GM18520 (cell line): ENCODE measurements around the gene LSM3.
"Not testable (repeated sequence)": the region's sequence is repeated elsewhere in the genome, so short reads cannot be mapped to it uniquely, and the experiment has no call there.

ENCODE experiments used
- ATAC-seq: cut with Tn5 transposase; IDR thresholded peaks from one replicate; pipeline ENCODE4 v1.9.1; 2021; ENCODE audit not compliant: unreplicated experiment

The LSM3 gene

DNA sequence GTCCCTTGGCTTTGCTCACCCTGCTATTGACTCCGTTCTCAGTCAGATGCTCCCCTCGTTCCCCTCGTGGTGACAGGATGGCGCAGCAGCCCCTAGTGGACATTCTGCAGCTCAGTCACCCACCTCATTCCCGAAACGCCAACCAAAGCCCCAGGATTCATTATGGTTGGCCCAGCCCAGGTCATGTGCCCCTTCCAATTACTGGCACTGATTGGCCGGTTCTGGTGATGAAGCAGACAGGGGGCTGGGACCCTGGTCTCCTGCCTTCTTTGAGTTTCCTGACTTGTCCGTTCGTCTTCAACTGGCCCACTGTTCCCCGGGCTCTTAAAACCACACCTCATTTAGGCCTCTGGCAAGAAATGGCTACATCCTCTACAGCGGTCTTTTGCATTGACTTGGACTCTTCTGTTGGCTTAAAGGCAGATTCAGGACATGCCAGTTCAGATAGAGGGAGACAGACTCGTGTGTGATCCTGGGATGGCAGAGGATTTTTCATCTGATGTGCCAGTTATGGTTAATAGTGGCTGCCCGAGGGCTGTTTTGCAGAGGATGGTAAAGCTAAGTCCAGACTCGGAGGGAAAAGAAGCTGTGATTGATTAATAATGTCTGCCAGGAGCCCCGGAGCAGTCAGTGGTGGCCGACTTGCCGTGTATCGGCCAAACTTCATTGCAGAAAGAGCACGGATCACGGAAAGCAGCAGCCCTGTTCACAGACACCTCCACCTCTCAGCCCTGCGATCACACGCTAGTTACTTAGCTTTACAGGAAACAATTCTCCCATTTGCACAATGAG, 37.8 kb downstream of the LSM3 start:
- ATAC-seq: no peak

DNA sequence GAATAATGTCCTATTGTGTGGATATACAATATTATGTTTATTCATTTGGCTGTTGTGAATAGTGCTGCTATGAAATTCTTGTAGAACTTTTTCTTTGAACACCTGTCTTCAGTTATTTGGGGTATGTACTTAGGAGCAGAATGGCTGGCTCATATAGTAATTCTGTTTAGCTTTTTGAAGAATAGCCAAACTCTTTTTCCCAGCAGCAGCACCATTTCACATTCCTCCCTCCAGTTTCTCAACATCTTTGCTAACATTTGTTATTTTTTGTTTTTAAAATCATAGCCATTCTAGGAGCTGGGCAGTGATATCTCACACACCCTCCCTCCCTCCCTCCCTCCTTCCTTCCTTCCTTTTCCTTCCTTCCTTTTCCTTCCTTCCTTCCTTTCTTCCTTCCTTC, 39.7 kb downstream of the LSM3 start:
- ATAC-seq: no peak

DNA sequence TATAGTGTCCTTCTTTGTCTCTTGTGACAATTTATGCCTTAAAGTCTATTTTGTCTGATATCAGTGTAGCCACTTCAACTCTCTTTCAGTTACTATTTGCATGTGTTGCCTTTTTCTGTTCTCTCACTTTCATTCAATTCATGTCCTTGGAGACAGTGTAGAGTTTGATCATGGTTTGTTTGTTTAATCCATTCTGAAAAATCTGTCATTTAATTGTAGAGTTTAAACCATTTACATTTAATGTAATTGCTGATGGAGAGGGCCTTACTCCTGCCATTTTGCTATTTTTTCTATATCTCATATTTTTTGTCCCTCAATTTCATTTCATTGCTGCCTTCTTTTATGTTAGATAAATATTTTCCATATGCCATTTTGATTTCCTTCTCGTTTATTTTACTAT, 42.3 kb downstream of the LSM3 start:
- no peak for ATAC-seq

DNA sequence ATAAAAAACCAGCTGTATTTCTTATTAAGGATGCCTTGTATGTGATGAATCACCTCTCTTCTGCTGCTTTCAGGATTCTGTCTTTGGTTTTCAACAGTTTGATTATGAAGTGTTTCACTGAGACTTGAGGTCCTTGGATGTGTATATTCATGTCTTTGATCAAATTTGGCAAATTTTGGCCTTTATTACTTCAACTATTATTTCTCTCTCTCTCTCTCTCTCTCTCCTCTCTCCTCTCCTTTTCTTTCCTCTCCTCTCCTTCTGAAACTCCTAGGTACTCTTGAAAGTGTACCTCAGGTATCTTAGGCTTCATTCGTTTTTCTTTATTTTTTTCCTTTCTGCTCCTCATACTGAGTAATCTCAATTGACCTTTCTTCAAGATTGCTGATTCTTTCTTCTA, 43.3 kb downstream of the LSM3 start:
- no peak for ATAC-seq

DNA sequence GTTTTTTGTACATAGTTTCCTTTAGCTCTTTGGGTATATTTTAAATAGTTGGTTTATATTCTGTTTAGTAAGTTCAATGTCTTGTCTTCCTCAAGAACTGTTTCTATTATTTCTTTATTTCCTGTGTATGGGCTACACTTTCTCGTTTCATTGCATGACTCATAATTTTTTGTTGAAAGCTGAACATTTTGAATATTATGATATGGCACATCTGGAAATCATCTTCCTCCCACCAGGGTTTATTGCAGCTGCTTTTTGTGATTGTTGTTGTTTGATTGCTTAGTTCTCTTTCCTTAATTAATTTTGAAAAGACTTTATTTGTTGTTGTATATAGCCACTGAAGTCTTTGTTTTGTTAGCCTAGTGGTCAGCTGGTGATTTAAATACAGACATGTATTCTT, 43.8 kb downstream of the LSM3 start:
- no peak for ATAC-seq

DNA sequence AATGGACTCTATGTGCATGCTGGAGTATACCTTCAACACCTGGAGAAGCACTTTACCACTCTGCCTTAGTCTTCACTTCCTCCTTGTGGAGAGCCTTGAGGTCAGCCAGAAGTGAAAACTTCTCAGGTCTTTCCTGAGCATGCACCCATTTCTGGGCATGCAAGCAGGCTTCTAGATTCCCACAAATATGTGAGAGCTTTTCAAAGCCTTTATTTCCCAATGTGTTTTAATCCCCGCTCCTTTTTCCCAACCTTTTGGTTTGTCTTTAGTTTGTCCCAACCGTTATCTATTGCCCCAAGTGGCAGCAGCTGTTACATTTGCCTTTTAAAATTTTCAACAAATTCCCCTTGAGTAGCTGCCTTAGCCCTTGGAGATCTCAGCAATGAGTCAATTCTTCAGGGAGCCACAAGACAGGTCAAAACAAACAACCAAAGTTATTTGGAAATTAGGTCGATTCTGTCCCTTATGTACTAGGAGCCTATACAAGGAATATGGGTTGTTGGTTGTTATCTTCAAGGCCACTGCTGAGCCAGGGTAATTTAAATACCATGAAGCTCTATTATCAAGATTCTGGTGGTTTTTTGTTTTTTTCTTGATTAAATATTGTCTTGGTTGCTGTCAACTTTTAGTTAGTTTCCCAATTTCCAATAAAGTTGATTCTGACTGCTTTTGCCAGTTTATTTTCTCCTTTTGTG, 44.4 kb downstream of the LSM3 start:
- ATAC-seq: no peak

DNA sequence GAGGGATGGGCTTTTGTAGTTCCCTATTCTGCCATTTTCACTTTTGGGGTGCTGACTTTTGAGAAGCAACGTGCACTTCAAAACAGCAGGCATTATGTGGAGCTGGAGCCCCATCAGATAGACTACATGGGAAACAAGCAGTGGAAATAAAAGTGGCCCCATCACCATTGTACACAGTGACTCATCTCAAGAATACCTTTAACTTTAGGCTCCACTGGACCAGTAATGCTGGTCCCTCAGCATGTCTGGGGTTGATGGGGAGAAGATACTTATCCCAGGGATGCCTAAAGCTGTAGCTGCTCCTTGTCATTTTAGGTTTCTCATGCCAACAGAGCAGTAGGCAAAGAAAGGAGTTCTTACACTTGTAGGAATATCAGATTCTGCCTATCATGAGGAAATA, 45.0 kb downstream of the LSM3 start:
- no peak for ATAC-seq

DNA sequence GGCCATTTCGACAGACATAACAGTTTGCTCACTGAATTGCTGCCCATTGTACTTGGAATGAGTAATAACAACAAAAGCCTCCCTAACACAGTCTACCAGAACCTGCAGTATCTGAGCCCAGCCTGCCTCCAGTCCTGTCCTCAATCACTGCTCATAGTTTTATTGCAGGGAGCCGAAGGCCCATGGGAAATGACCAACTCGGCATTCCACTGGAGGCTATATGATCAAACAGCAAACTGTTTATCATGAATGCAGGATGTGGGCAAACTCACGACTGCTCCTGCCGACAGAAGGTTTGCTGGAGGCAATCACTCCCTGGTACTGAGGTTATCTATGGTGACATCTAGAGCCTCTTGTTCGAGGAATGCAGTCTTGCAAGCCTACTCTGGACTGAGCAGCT, 46.3 kb downstream of the LSM3 start:
- no peak for ATAC-seq

DNA sequence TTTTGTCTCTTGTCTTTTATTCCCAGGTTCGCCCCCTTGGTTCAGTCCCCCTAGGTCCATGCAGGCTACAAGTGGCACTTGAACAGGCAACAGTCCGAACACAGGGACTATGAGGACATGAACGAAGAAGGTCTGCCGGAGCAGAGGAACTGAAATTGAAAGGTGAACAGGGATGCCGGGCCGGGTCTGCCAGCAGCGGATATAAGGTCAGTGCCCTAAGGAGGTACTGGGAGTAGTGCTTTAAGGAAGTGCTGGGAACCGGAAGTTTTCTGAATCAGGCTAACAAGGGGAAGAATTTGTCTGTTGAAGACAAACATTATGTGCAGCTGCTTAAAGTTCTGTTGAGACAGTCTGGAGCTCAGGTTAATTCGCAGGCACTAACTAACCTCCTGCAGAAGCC, 46.8 kb downstream of the LSM3 start:
- no peak for ATAC-seq

DNA sequence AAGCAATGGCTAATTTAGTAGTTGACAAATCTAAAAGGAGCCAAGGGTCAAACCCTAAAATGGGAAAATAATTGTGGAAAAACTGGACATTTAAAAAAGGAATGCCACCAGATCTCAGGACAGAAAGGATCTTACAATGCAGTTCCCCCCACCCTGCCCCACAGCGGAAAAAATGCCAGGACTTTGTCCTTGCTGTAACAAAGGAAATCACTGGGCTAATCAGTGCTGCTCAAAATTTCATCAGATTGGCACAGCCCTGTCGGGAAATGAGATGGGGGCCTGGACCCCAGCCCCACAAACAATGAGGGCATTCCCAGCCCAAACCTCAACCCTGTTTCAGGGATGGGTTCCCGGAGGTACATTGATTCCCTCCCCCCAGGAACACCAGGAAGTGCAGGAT, 47.7 kb downstream of the LSM3 start:
- not testable (repeated sequence) for ATAC-seq

DNA sequence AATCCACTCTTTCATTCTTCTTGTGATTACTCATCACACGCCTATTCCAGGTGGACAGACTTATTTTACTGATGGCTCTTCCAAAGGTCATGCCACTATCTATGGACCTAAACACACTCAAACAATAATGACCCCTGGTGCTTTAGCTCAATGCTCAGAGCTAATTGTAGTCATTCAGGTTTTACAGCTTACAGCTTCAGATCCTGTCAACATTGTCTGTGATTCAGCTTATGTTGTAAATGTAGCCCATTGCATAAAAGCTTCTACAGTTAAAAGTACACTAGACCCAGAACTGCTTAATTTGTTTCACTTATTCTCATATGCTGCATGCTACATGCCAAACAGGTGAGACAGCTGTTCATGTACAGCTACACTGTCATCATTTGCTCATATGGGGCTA, 49.2 kb downstream of the LSM3 start:
- no peak for ATAC-seq

DNA sequence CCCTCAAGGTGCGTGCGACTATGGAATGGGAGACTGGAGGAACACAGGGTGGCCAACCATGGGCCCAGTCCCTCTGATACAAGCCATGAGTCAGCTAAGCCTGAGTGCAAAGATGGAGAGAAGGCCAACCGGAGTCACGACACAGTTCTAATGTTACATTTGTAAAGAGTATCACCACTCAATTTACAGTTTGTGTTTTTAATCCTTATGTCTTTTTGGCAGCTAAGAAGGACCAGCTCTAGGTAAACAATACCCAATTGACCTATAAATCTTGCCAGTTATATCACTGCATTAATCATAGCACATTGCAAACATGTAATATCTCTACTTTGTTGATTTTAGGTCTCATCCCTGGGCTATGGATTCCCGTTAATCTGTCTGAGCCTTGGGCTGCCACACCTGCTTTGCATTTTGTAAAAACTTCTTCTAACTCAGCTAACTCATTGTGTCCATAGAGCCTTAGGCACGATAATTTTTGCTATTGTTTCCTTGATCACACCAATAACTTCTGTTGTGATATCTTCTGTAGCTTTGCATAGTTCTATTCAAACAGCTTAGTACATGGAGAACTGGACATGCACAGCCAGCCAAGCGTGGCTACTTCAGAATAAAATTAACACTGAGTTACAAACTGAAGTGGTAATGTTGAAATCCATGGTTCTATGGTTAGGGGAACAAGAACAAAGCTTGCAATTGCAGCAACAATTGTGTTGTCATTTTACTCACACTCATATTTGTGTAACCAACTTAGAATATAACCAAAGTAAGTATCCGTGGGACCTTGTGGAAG, 50.3 kb downstream of the LSM3 start:
- ATAC-seq: no peak

DNA sequence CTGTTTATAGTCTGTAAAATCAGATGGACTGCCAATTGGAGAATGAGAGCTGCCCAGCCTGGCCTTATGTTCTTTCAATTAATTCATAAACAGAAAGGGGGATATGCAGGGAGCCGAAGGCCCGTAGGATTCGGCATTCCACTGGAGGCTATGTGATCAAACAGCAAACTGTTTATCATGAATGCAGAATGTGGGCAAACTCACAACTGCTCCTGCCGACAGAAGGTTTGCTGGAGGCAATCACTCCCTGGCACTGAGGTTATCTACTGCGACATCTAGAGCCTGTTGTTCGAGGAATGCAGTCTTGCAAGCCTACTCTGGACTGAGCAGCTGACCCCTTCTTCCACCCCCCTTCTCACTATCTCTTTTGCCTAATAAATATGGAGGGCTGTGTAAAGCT, 51.1 kb downstream of the LSM3 start:
- not testable (repeated sequence) for ATAC-seq

DNA sequence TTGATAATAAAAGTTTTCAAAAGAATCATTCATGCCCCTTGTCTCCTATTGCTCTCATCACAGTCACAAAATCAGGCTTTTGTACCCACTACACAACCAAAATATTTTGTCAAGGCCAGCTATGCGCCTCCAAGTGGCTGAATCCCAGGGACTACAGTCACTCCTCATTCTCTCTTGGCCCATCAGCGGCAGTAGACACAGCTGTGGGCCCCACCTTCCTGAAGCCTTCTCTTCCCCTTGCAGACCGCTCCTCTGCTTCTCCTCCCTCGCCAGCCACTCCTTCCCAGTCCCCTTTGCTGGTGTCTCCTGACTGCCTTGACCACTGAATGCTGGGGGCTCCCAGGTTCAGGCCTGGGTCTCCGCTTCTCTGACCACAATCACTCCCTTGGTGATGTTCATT, 52.1 kb downstream of the LSM3 start:
- no peak for ATAC-seq

DNA sequence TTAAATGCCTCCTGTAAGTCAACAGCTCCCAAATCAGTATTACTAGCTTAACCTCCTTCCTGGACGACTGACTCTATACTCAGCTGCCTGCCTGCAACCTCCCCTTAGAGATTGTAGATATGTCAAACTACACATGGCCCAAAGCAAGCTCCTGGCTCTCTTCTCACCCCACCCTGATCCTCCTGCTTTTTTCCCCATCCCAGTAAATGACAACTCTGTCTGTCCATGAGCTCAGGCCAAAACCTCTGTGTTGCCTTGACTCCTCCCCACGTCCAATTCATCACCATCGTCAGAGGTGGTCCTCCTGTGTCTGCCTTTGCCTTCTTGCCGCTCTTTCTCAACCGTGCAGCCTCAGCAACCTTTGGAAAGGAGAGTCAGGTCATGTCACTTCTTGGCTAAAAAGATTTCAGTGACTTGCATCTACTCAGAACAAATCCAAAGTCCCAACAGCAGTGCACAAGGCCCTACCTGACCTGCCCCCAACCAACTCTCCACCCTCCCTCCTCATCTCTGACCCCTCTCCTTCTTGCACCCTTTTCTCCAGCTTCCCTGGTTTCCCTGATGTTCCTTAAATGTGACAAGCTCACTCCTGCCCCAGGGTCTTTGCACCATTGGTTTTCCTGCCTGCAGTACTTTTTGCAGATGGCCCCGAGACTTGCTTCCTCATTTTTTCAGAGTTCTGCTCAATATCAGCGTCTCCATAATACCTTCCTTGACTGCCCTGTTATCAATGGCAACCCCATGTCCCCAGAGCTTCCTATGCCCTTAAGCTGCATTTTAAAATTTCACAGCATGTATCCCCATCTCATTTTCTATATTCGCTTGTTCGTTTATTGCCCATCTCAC, 52.8 kb downstream of the LSM3 start:
- no peak for ATAC-seq

DNA sequence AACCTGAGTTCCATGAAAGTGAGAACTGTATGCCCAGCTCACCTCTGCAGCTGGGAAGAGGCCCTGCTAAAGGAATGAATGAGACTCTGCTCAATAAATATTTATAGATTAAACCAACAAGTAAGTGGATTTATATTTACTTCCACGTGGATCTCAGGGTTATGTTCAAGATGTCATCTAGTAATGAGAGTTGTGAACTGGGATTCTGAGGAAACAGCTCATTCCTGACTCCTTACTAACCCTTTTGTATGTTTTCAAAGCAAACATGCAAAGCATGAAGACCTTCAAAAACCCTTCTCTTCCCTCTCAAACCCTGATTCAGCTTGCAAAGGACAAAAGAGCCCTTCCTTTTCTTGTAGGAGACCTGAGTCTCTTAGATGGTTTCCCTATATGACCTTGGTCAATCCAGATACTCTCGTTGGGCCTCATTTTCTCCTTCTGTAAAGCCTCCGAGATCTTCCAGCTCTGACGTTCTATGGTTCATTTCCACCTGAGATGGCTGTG, 53.4 kb downstream of the LSM3 start:
- ATAC-seq: no peak

DNA sequence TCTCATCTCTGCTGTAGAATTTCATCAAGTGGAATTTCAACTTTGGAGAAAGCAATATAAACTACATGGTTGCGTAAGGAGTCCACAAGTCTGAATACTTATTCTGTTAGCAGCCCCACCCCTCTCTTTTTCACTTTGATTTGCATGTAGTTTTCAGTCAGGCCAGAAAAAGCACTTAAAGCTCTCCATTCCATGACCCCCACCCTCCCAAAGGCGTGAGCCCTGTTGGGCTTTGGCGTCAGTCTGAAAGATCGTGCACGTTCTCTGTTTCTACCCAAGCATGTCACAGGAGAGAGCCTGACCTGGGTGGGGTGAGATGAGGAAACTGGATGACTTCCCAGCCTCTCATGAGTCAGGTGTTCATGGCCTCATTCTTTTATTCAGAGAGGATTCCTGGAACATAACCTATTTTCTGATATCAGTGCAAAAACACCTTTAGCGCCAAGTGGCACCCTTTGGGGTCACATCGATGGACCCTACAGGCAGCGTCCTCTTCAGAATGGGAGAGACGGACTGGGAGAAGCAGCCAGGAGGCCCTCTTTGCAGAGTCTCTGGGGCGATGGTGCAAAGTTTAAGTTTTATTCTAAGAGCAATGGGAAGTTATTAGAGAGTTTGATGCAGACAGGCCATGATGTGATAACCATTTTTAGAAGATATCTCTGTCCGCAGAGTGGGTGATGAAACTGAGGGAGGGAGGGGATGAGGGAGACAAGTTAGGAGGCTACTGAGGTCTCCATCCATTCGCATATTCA, 55.8 kb downstream of the LSM3 start:
- ATAC-seq: no peak

DNA sequence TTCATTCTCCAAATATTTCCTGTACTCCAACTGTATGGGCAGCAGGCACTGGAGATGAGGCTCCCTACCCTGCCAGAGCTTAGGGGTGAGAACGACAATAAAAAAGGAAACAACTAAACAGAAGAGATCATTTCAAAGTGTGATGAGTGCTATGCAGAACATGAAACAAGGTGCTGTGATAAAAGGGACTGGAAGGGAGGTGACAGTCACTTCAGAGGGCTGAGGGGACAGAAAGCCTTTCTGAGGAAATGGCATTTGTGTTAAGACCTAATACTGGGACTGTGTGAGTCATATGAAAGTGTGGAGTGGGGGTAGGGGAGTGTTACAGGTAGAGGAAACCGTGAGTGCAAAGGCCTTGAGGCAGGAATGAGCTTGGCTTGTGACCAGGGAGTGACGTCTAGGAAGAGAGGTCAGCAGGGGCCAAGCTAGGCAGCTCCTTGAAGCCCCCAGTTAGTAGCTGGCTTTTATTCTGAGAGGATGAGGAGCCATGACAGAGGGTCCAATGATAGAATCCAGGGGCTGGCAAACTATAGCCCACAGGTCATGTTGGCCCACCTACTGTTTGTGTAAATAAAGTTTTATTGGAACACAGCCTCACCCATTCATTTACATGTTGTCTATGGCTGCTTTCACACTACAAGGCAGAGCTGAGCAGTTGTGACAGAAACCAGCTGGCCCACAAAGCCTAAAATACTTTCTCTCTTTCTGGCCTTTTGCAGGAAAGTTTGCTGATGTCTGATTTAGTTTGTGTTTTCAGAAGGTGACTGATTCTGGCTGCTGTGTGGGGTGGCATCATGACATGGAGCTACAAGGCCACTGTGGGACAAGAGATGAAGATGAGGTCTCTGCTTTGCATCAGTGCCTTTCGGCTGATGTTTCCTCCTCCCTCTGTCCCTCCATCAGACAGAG, 56.6 kb downstream of the LSM3 start:
- ATAC-seq: no peak

DNA sequence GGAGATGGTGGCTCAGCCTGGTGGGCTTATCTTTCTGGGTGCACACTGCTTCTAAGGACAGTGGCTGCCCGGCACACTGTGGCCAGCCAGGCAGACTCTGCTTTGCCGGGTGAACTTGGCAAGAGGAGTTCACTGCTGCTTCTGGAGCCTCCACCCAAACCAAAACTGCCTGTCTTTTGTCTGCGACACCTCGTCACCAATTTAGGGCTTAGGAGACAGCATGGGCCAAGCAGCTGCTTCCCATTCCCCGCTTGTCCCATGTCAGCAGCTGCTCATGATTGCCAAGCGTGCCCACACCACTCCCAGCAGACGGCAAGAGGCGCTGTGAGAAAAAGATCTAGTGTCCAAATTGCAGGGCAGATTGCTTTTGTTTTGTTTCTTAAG, 57.3 kb downstream of the LSM3 start:
- ATAC-seq: no peak
